ENCODE data around the gene PRR9.

- TF ChIP-seq POLR2A (IDR thresholded peaks at IDR 0.05; ENCODE audit: low read depth, low read length): no peak
- no peak for TF ChIP-seq POLR2AphosphoS5 (IDR thresholded peaks at IDR 0.05; ENCODE audit: low read depth, low read length)
- TF ChIP-seq TAF1 (IDR thresholded peaks at IDR 0.05; ENCODE audit: borderline replicate concordance, low read depth, low read length): no peak
These were observed 36.3 kb downstream of the PRR9 start for GRCh38 chr1:153253693-153254092.
